H4 (cell line): Measurements from ENCODE around the gene NOS1. TPM values are rescaled to one million over a fixed set of nuclear protein-coding genes. Genes with fewer than 3 reads are reported as not detected.

Experiments
- DNase-seq: peaks from one replicate; pipeline ENCODE4 v3.0.0-alpha.2; 2015; ENCODE audit warnings: low spot score
- total RNA-seq: library from RNA; depleted of rRNA; stranded (reverse); fragments of >200 nt; shearing (Covaris generic); gene quantifications from 2 replicates; pipeline ENCODE4 v1.2.3, GENCODE V29; 2014

The NOS1 gene
- total RNA-seq, 1 experiment from 2014 or later = not detected

GRCh38 chr12:117330441-117331113 lies 30.8 kb downstream of the NOS1 start:
- DNase-seq = no peak

GRCh38 chr12:117329756-117330155 lies 31.7 kb downstream of the NOS1 start:
- DNase-seq = no peak

- DNase-seq = no peak
These were observed 32.8 kb downstream of the NOS1 start for GRCh38 chr12:117328556-117329100.

GRCh38 chr12:117322428-117322827 lies 39.0 kb downstream of the NOS1 start:
- DNase-seq = no peak

GRCh38 chr12:117321572-117321971 lies 39.9 kb downstream of the NOS1 start:
- no peak for DNase-seq

- DNase-seq = no peak
These were observed 42.8 kb downstream of the NOS1 start for GRCh38 chr12:117318591-117318990.

- DNase-seq = no peak
These were observed 45.1 kb downstream of the NOS1 start for GRCh38 chr12:117316336-117316735.

- no peak for DNase-seq
These were observed 47.5 kb downstream of the NOS1 start for GRCh38 chr12:117313926-117314325.

- DNase-seq = no peak
These were observed 48.7 kb downstream of the NOS1 start for GRCh38 chr12:117312770-117313169.

GRCh38 chr12:117309276-117309925 lies 52.0 kb downstream of the NOS1 start:
- no peak for DNase-seq

GRCh38 chr12:117300174-117300573 lies 61.3 kb downstream of the NOS1 start:
- peak; percentile 17 for DNase-seq

- no peak for DNase-seq
These were observed 62.7 kb downstream of the NOS1 start for GRCh38 chr12:117298648-117299225.

GRCh38 chr12:117298191-117298590 lies 63.2 kb downstream of the NOS1 start:
- no peak for DNase-seq

- no peak for DNase-seq
These were observed 67.2 kb downstream of the NOS1 start for GRCh38 chr12:117294189-117294603.

- DNase-seq = no peak
These were observed 67.9 kb downstream of the NOS1 start for GRCh38 chr12:117293510-117293909.

GRCh38 chr12:117292688-117293087 lies 68.7 kb downstream of the NOS1 start:
- DNase-seq = no peak

GRCh38 chr12:117284140-117284539 lies 77.3 kb downstream of the NOS1 start:
- DNase-seq = no peak

- DNase-seq = no peak
These were observed 78.9 kb downstream of the NOS1 start for GRCh38 chr12:117282490-117282889.

GRCh38 chr12:117280019-117280680 lies 81.3 kb downstream of the NOS1 start:
- DNase-seq = no peak

GRCh38 chr12:117279606-117280005 lies 81.8 kb downstream of the NOS1 start:
- DNase-seq = no peak

- no peak for DNase-seq
These were observed 83.6 kb downstream of the NOS1 start for GRCh38 chr12:117277875-117278274.

GRCh38 chr12:117273091-117273490 lies 88.3 kb downstream of the NOS1 start:
- DNase-seq = no peak
